Hematopoietic multipotent progenitor cell treated with erythropoietin and hydrocortisone succinate and interleukin-3 and kit ligand, for 4 days (in vitro differentiated cells): Measurements from ENCODE around the gene ECSIT.
"Not testable (repeated sequence)": the region's sequence is repeated elsewhere in the genome, so short reads cannot be mapped to it uniquely, and the experiment has no call there.

Experiments used
- DNase-seq: peaks from one replicate; pipeline ENCODE4 v3.0.0-alpha.2; 2015

Gene ECSIT

GRCh38 chr19:11499220-11499726, 29.7 kb downstream of the ECSIT start:
- DNase-seq, result peak; percentile 28

- DNase-seq, result peak; percentile 82
These were observed 32.4 kb downstream of the ECSIT start for GRCh38 chr19:11496391-11497163.

GRCh38 chr19:11495885-11496284, 33.0 kb downstream of the ECSIT start:
- no peak for DNase-seq

GRCh38 chr19:11495481-11495880, 33.5 kb downstream of the ECSIT start:
- no peak for DNase-seq

- no peak for DNase-seq
These were observed 34.2 kb downstream of the ECSIT start for GRCh38 chr19:11494634-11495285.

GRCh38 chr19:11489378-11489777, 39.6 kb downstream of the ECSIT start:
- no peak for DNase-seq

- no peak for DNase-seq
These were observed 42.1 kb downstream of the ECSIT start for GRCh38 chr19:11486661-11487503.

- DNase-seq, result no peak
These were observed 43.6 kb downstream of the ECSIT start for GRCh38 chr19:11485245-11485837.

GRCh38 chr19:11483366-11484111, 45.4 kb downstream of the ECSIT start:
- DNase-seq, result no peak

- DNase-seq, result peak; percentile 94
These were observed 46.4 kb downstream of the ECSIT start for GRCh38 chr19:11482384-11483050.

GRCh38 chr19:11481534-11482383, 47.2 kb downstream of the ECSIT start:
- peak; percentile 95 for DNase-seq

- no peak for DNase-seq
These were observed 48.0 kb downstream of the ECSIT start, which contains the start of gene ELAVL3 for GRCh38 chr19:11480715-11481533. Gene ELAVL3, minus strand, starts transcription at chr19:11481046. Its CDS starts 438 bp downstream, at chr19:11480608.

- no peak for DNase-seq
These were observed 48.8 kb downstream of the ECSIT start for GRCh38 chr19:11479898-11480714.

- peak; percentile 74 for DNase-seq
These were observed 49.6 kb downstream of the ECSIT start for GRCh38 chr19:11479090-11479897.

GRCh38 chr19:11478167-11479089, 50.5 kb downstream of the ECSIT start:
- peak; percentile 81 for DNase-seq

GRCh38 chr19:11475861-11476260, 53.1 kb downstream of the ECSIT start:
- no peak for DNase-seq

- not testable (repeated sequence) for DNase-seq
These were observed 53.6 kb downstream of the ECSIT start for GRCh38 chr19:11475343-11475742.
